OCI-M1 (cell line): ENCODE data around the gene LIMK2.
"Not testable (repeated sequence)": the region's sequence is repeated elsewhere in the genome, so short reads cannot be mapped to it uniquely, and the experiment has no call there.

Experiments
- DNase-seq: peaks from one replicate; lab custom pipeline; 2025; lab: John Stamatoyannopoulos, UW

The LIMK2 gene

DNA sequence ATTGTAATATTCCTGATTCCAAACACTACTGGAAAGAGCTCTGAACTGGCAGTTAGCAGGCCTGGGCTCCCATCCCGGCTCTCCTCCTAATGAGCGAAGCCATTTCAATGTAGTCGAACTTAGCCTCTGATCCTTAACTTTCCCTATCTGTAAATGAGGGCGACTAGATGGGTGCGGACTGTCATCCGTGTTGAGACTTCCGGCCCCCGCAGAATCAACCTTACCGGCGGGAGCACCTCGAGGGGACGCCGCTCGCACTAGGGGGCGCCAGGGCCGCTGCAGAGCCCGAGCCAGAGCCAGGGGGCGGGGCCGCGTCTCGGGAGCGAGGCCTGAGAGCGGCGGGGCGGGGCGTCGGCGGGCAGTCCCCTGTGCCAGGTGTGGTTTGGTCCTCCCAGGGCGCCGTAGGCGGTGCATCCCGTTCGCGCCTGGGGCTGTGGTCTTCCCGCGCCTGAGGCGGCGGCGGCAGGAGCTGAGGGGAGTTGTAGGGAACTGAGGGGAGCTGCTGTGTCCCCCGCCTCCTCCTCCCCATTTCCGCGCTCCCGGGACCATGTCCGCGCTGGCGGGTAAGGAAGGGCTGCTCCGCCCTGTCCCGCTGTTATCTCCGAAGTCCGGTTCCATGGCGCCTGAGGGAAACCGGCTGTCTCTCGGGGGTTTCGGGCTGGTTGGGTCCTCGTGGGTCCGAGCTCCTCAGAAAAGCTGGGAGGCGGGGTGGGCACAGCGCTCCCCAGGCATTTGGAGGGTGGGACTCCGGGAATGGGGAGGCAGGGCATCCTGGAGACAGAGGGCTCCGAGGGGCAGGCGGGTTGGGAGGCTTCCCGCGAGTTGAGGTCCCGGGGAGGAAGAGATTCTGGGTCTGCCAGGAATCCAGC, at the start of gene LIMK2:
TSS of gene LIMK2 (plus strand) at position 437 of the 869 bp plus-strand sequence. CDS start at position 548, 111 bp downstream.
- peak; percentile 96 for DNase-seq

DNA sequence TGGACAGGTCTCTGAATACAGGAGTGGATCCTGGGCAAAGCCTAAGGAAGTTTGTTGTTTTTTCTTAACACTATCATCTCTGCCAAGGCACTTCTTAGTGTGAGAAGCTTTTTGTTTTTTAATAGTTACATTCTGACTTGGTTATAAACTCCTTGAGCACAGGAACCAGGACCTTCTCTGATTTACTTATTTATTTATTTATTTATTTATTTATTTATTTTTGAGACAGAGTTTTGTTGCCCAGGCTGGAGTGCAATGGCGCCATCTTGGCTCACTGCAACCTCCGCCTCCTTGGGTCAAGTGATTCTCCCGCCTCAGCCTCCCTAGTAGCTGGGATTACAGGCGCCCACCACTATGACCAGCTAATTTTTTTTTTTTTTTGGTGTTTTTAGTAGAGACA, 41.1 kb upstream of the LIMK2 start:
- no peak for DNase-seq

DNA sequence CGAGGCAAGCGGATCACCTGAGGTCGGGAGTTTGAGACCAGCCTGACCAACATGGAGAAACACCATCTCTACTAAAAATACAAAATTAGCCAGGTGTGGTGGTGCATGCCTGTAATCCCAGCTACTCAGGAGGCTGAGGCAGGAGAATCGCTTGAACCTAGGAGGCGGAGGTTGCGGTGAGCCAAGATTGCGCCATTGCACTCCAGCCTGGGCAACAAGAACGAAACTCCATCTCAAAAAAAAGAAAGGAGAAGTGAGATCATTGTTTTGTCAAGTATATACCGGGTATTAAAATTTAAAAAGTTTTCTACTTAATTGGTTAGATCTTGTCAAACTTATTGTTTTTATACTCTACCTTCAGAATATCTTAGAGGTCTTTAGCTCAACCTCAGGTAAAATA, 40.4 kb upstream of the LIMK2 start:
- not testable (repeated sequence) for DNase-seq

DNA sequence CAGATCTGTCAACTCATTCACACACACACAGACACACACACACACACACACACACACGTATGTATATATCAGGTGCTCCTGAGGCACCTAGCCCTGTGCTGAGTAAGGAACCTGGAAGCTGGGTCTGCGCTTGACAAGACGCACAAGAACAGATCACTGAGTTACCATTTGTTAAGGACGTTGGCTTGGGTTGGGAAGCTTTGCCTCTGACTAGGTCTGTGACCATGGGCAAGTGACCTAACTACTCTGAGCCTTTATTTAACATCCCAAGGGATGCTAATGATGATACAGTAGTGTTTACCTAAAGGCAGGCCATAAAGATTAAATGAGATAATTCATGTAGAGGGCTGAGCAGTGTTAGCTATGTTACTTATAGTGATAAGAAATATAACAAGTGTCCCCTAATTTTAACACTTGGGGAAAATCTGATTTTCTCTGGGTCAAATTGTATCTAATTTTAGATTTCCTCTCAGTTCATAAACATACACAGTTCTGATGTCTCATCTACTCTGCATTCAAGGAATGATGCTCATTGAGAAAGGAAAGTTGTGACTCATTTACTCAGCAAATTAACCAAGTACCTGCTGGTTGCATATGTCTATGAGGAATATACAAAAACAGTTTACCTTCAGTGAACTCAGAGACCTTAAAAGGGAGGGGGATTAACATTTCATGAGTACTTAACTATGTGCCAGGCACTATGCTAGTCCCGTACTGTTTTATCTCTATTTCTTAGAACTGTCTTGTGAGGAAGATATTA, 38.5 kb upstream of the LIMK2 start:
- DNase-seq = no peak

DNA sequence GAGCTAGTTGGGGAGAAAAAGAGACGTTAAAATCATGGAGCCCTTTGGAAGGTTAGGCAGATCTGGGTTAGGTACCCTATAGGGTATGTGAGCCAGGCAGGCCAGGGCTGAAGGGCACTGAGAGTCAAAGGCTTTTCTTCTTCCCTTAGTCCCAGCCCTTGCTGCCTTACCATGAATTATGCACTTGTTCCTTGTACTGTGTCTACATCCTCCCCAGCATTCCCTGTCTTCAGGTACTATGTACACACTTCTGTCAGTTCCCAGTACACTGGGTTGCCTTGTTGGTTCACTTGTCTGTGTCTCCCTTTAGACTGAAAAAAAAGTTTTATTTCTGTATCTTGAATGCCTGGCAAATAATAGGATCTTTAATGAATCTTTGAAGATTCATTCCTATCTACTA, 35.2 kb upstream of the LIMK2 start:
- DNase-seq = no peak

DNA sequence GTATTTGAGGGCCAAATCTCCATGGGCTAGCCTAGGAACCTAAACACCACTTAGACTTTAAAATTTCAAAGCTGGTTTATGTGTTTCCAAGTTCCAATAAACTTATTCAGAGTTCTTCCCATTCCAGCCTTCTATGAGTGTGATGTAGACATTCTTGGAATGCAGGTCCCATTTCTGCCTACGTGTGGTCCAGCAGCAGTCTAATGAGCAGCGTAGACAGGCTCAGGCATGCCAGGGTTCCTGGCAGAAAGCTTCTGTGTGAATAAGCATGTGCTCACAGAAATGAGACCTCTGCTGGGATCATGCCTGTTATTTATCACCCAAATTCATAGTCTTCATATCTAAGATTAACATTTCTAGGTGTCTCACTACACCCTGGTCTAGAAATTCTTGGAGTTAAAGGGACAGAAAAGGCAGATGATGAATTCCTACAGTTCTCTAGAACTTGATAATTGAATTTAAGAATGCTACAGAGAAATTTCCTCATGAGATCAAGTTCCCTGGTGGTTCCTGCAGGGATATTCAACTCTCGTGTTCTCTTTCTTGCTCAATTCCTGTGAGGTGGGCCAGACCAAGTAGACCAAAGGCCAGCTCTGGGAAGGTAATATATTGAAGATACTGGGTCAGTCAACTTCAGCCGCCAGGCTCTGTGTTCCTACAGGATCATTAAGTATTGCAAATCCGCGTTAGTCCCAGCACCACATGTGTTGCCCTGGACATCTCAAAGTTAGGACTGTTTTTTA, 34.5 kb upstream of the LIMK2 start:
- no peak for DNase-seq

DNA sequence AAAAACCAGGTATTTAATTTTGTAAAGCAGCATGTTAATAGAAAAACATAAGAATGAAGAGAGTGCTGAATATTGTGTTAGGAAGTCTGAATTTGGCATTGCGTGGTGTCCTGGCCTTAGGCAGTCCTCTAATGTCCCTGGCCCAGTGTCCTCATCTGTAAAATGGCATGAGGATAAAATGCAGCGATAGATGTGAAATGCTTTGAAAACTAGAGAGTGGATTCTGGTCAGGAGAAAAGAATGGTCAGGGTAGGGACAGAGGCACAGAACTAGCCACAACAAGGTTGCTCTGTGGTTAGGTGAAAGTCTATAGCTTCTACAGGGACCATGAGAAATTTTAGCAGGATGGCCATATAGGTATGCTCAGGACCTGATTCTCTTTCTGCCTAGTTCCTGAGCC, 33.2 kb upstream of the LIMK2 start:
- no peak for DNase-seq

DNA sequence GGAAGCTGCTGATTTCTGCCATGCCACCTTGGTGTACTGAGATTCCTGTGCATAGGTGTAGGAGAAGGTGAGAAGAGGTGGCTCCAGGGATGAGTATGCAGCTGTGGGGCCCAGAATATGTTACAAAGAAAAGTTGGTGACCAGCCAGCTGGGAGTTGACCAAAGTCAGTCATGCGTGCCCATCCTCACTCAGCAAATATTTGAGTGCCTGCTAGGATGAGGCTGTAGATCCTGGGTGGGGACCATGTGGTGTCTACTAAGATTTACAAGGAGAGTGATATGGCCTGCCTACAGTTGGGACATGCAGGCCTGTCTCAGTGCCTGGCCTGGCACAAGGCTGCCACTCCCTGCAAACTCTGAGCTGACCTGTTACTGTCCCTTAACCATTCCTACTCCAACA, 32.8 kb upstream of the LIMK2 start:
- no peak for DNase-seq

DNA sequence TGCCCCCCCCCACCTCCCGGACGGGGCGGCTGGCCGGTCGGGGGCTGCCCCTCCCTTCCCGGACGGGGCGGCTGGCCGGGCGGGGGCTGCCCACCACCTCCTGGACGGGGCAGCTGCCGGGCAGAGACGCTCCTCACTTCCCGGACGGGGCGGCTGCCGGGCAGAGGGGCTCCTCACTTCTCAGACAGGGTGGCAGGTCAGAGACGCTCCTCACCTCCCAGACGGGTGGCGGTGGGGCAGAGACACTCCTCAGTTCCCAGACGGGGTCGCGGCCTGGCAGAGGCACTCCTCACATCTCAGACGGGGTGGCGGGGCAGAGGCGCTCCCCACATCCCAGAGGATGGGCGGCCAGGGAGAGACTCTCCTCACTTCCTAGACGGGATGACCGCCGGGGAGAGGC, 28.1 kb upstream of the LIMK2 start:
- no peak for DNase-seq

DNA sequence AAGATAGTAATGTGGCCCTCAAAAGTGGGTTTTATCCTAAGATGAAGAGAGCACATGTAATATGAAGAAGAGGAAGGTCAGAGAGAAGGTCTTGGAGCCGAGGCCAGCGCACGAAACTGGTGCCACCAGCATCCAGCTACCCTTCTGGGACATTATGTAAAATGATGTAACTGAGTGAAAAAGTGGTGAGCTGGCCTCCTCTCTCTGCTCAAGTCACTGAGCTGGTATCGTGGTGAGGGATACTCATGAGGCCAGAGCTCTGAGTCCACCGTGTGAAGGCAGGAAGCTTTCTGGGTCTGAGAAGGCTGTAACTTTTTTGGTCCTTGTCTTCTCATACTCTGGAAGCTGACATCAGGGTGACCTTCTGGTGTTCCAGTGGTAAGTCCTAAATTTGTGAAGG, 27.0 kb upstream of the LIMK2 start:
- peak; percentile 21 for DNase-seq

DNA sequence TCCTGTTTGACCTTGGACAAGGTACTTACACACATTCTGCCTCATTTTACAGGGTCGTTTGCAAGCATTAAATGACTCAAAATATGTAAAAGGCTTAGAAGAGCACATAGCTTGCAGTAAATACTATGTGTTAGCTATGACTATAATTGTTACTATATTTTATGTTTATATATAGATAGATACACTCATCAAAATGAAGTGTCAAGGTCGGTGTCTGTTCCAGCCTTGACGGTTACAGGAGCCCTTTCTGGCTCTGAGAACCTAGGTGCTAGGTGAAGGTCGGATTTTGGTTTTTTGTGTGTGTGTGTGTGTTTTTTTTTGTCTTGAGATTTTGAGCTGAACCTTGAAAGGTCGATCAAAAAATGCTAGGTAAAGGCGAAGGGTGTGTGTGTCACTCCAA, 24.5 kb upstream of the LIMK2 start:
- no peak for DNase-seq

DNA sequence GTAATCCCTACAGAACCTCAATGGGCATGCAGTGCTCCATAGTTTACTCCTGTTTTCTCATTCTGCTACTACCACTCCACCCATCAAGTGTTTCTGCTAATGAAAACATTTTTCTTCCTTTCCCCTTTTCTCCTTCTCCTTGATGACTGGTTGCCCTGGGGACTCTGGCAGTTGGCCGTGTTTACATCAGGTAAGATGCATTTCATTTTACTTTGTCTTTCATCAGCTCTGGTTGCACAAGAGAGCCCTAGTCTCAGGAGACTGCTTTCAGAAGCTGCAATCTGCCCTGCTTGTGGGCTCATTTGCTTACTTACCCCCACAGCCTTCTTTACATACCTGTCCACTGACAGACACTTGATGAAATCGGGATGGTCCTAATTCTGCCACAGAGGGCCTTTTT, 19.6 kb upstream of the LIMK2 start:
- peak; percentile 13 for DNase-seq

DNA sequence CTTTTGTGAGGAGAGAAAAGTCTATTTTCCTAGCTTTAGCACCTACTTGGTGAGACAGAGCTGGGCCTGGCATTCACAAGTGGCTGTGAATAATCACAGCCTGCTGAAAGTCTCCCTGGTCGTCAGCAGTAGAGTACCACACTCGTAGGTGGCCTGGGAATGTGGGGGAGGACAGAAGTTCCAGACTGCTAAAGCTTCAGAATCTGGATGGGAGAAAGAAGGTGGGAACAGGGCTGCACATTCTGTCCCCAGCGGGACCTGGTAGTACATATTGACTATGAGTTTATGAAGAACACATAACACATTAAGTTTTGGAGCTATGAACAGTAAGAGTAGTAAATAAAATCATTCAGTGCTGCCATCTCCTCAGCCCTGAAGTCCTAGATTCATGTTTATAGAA, 19.0 kb upstream of the LIMK2 start:
- no peak for DNase-seq

DNA sequence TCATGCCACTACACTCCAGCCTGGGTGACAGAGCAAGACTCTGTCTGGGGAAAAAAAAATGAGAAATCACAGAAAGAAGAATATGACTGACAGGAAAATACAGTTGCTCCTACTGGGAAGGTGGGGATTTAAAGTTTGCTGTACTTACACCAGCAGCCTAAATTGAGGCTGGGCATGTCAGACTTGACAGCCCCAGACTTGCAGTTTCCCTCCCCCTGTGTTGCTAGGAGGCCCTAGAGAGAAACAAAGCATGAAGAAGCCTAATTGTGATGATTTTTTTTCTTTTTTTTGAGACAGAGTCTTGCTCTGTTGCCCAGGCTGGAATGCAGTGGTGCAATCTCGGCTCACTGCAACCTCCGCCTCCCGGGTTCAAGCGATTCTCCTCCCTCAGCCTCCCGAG, 17.4 kb upstream of the LIMK2 start:
- not testable (repeated sequence) for DNase-seq

DNA sequence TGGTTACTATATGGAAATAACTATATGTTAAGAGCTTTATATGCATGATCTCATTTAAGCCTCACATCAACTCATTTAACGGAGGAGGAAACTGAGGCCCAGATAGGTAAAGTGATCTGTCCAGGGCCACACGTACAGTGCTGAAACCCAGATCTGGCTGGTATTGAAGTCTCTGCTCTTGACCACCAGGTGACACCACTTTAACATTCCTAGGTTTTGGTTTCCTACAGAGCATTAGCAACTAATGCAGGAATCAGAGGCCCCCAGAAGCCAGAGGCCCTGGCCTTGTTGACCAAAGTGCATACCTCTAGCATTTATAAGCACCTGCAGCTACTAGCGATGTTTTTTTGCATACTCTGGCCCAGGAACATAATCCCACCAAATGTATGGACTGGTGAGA, 12.9 kb upstream of the LIMK2 start:
- no peak for DNase-seq

DNA sequence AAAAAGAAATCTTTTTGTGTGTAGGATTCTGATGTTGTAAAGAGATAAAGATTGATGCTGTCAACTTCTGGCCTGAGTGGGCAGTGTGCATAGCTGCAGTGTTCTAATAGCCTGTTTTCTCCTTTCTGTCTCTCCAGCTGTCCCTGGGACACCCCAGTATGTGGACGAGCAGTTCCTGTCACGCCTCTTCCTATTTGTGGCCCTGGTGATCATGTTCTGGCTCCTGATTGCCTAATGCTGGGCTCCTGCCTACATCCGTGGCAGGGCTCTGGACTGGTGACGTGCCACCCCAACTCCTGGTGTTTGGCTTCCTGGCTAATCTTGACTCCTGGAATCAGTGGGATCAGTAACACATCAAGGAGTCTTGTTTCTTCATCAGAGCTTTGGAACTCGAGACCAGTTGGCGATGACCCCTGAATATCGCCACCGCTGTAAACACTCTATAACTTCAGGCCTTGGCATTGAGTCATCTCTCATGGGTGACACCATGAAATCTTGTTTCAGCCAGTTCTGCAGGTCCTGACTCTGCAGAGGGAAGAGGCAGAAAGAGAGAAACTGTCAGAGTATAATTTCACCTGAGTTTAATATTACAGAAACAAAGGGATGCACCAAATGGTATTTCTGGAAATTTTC, 7.6 kb upstream of the LIMK2 start:
- DNase-seq = not testable (repeated sequence)

DNA sequence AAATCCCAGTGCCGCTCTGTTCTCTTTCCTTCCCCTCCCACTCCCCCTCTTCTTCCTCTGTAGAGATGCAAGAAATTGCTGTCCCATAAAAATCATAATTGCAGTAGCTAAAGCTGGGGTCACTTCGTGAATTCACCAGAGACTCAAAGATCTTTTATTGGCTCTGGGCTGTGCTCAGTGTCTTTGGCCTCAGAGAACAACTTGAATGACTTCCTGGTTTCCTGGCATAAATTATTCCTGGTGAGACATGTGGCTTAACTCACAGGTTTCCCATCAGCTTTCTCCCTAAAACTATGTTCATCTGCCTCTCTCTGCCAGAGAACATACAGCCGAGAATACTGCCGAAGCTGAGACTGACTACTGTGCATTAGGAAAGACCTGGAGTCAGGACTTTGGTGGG, 7.0 kb upstream of the LIMK2 start:
- DNase-seq = not testable (repeated sequence)

DNA sequence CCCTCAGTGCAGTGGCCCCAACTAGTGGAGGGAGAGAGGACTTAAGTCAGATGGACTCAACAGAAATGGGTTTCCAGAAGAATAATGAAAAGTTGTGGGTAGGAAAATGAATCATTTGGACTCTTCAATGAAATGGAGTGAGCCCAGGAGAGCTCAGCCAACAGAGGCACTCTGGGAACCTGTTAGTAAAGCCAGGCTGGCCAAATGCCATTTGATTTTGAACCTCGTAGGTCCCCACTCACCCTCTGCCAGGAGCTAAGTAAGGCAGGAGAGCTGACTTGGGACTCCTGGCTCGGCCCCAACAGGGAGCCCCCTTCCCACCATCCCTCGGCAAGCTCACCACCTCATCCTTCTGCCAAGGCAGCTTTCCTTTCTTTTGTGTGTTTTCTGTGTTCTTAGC, 5.6 kb upstream of the LIMK2 start:
- DNase-seq = not testable (repeated sequence)

DNA sequence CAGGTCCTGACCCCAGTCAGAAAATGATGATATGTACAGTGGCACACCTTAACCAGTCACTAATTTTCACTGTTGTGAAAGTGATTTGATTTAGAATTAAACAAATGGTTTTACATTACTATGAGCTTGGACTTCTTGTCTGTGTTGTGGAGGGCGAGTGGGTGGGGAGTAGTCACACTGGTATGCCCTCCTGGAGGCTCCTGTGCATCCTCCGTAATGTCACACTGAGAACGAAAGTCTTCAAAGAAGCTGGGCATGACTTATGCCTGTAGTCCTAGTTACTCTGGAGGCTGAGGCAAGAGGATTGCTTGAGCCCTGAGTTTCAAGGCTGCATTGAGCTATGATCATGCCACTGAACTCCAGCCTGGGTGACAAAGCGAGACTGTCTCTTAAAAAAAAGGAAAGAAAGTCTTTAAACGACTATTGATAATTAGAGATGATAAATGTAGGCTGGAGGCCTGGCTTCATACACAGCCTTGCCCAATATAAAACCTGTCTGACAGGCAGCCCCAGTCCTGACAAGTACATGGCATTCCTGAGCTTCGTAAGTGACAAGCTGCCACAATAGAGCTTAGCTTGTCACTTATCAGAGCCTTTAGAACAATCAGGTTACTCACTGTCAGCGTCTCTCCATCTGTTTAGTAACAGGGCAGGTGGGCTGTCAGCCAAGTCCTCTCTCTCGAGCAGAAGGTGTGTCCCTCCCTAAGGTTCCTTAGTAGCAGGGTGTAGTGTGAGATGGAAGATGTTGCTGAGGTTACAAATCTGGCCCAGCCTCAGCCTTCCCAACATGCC, 5.0 kb upstream of the LIMK2 start:
- DNase-seq = no peak

DNA sequence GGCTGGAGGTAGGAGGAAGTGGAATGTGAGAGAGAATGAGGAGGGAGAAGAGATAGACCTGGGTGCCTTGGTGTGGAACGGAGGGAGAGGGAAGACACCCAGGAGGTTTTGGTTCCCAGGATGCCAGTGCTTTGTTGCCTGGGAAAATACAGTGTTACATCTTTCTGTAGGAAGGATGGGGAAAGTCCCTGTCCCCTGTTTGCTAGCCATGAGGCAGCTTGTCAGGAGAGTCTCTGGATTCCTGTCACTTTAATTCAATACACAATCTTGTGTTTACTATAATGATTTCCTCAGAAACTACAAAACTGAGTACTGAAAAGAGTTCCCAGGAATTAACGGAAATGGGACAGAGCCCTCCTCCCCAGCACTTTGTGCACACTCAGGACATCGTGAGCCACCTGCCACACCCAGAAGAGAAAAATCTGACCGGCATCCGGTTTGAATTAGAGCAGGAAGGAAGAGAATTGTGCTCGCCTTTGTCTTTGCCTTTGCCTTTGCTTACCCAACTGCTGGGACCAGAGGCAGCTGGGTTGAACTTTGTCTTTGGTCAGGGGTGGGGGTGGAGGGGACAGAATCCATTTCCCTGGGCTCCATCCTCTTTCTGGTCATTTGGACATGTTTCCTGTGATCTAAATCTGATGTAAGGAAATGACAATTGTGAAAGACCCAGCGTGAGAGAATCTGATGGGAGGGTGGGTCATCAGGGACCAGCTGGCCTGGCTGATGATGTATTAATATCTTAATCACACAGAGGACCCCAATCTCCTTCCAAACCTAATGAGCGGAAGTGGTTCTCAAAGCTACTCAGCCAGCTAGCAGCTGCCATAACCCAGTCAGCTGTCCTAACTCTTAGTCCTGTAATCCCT, 1.3 kb upstream of the LIMK2 start:
- DNase-seq = no peak
